ENCODE measurements around the gene DNAJA3.

DNA sequence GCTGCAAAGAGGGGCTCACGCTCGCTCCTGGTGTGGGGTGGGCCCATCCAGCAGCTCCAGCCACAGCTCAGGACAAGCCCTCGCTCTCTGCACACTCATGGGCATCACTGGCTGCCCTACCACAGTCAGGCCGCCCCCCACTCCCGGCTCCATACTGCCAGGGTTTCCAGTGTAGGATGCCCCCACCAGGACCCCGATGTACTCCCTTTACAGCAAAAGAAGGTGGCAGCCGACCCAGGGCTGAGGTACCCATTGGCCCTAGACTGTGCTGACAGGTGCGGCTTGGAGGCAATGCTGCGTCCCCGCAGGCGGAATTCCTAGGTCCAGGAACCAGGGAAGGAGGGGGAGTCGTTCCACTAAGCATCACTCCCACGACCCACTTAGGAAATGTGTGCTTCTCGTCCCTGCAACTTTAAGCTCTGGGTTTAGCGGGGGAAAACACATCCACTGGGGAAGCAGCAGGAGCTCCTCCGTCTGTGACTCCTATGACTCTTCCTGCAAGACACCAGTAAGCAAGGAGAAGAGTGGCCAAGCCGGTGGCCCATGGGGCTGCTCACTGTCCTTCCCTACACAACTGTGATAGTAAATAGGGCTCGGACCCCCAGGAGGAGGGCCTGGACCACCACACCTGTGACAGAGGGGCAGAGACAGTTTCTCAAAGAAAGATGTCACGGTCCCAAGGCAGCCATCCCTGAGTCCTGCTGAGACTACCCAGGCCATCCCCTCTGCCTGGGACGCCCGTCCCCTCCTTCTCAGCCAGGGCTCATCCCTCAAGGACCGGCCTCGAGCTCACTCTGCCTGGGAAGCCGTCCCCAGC, 22.3 kb upstream of the DNAJA3 start:
- no peak for TF ChIP-seq CTCF (IDR thresholded peaks at IDR 0.05)
- no peak for TF ChIP-seq POLR2A (IDR thresholded peaks at IDR 0.05)

Measured in testis (tissue), 2 donors.